LNCaP clone FGC (cell line): ENCODE results near the gene CAMKK2.
A peak's percentile ranks its signal among the peaks of the same experiment; 100 is the strongest.
"Not testable (repeated sequence)": the region's sequence is repeated elsewhere in the genome, so short reads cannot be mapped to it uniquely, and the experiment has no call there.

Source experiments
- DNase-seq: peaks from one replicate; pipeline ENCODE4 v3.0.0-alpha.2; 2011; ENCODE audit warnings: low read depth
- H3K4me3 ChIP-seq: 2 replicates; pipeline ENCODE4 v1.5.1; 2011; ENCODE audit warnings: mild to moderate bottlenecking, low read depth, low read length, control low read depth
- TF ChIP-seq, protein P1 (sequence below): IDR thresholded peaks from 2 replicates; pipeline ENCODE4 v1.5.1; 2012; ENCODE audit warnings: mild to moderate bottlenecking; ENCODE audit not compliant: control insufficient read depth, insufficient read depth; ENCODE audit errors: extremely low read depth

The CAMKK2 gene

DNA sequence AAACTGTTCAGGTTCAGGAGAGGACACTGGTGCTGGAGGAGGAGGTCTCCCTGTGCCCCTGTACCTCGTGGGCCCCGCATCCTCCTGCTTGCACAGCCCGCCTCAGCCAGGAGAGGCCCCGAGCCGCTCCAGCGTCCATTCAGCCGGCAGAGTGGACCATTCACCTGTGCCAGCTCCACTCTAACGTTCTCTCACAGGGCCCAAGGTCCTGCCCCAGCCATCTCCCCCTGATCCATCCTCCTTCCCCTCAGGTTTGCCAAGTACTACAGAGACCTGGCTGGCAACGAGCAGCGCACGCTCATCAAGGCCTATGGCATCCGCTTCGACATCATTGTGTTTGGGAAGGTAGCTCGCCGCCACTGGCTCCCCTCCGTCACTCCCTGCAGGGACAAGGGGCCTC is 64.3 kb downstream of the CAMKK2 start:
- TF ChIP-seq, protein P1, sequence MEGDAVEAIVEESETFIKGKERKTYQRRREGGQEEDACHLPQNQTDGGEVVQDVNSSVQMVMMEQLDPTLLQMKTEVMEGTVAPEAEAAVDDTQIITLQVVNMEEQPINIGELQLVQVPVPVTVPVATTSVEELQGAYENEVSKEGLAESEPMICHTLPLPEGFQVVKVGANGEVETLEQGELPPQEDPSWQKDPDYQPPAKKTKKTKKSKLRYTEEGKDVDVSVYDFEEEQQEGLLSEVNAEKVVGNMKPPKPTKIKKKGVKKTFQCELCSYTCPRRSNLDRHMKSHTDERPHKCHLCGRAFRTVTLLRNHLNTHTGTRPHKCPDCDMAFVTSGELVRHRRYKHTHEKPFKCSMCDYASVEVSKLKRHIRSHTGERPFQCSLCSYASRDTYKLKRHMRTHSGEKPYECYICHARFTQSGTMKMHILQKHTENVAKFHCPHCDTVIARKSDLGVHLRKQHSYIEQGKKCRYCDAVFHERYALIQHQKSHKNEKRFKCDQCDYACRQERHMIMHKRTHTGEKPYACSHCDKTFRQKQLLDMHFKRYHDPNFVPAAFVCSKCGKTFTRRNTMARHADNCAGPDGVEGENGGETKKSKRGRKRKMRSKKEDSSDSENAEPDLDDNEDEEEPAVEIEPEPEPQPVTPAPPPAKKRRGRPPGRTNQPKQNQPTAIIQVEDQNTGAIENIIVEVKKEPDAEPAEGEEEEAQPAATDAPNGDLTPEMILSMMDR: no peak
- no peak overlapping the region for H3K4me3 ChIP-seq
- DNase-seq: no peak

DNA sequence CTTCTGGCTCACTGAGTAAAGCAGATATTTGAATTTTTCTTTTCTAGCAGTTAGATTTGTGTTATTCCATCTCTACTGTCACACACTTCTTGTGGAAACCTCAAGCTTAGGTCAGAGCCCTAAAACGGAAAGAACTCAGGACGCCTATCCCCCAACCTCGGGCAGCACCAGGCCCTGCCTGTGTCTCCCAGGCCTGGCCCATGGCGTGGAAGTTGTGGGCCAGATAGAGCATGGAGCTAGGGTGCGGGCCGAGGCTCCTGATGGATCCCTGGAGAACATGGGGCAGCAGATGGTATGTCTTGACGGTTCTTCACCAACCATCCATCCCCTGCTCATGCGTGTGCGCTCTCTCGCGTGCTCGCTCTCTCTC is 66.0 kb downstream of the CAMKK2 start:
- TF ChIP-seq, protein P1: no peak
- no peak for DNase-seq
- no peak overlapping the region for H3K4me3 ChIP-seq

DNA sequence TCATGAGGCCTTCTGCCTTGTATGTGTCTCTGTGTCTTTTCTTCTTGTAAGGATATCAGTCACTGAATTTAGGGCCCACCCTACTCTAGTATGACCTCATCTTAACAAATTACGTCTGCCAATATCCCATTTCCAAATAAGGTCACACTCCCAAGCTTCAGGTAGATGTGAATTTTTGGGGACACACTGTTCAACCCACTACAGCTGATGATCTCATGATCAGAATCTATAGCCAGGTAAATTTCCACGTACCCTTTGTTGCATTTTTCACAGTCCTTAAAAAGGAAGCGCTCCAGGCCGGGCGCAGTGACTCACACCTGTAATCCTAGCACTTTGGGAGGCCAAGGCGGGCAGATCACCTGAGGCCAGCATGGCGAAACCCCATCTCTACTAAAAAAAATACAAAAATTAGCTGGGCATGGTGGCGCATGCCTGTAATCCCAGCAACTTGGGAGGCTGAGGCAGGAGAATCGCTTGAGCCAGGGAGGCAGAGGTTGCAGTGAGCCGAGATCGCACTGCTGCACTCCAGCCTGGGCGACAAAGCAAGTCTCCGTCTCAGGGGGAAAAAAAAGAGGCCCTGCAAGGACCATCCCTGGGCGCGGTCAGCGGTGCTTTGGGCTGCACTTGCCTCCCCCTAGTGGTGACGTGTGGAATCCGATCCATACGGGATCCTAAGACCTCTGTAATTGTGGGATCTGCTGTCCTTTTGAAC is 66.5 kb downstream of the CAMKK2 start:
- TF ChIP-seq, protein P1: peak; percentile 53
- H3K4me3 ChIP-seq, DNase-seq: not testable (repeated sequence)

DNA sequence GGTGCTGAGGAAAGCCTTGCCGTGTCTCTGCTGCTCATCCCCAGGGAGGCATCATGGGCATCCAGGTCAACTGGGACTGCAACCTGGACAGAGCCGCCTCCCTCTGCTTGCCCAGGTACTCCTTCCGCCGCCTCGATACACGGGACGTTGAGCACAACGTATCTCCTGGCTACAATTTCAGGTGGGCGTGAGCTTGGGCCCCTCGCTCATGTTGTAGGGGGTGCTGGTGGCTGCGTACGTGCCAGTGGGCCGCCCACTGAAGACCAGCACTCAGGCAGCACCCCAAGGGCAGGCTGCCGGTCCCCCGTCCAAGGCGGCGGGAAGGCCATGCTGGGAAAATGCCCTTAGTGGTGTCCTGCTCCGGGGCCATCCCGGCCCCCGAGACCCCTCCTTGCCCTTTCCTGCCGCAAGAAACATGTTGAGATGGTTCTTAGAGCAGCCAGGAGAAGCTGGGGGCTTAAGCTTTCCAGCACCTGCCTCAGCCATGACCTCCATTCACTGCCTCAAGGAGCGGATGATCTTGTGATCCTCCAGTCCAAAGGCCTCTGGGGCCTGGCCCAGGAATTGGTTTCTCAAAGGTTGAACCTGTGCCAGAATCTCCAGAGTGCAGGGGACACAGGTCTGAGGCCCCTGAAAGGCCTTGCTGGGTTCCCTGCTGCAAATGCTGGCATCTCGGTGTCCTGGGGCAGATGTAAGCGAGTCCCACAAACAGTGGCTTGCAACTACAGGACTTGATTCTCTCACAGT is 67.4 kb downstream of the CAMKK2 start:
- H3K4me3 ChIP-seq: no peak overlapping the region
- DNase-seq: no peak
- TF ChIP-seq, protein P1: no peak

DNA sequence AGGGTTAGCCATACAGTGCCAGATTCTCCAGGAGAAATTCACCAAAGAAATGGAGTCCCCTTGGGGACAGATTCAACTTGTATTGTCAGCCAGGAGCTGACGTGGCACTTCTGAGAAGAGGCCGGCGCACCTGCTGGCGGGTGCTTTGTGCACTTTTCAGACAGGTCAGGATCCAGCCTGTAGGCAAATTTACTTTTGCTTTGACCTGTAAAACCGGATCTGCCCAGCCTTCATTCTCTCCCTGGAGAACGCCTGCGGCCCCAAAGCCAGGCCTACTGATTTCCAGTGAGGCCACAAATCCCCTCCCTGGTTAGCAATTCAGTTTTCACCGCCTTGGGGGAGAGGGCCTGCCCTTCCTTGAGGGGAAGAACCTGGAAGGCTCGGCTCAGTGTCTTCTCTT is 69.2 kb downstream of the CAMKK2 start:
- TF ChIP-seq, protein P1: no peak
- no peak overlapping the region for H3K4me3 ChIP-seq
- peak; percentile 92 for DNase-seq

DNA sequence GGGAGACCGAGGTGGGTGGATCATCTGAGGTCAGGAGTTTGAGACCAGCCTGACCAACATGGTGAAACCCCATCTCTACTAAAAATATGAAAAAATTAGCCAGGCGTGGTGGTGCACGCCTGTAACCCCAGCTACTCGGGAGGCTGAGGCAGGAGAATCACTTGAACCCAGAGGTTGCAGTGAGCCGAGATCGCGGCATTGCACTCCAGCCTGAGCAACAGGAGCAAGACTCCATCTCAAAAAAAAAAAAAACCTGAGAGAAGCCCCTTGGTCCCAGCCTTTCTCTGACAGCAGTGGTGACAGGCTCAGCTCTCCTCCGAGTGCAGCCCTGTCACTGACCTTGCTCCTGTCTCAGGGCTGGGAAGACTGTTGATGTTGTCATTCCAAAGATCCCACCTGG is 69.6 kb downstream of the CAMKK2 start:
- H3K4me3 ChIP-seq, DNase-seq: not testable (repeated sequence)

DNA sequence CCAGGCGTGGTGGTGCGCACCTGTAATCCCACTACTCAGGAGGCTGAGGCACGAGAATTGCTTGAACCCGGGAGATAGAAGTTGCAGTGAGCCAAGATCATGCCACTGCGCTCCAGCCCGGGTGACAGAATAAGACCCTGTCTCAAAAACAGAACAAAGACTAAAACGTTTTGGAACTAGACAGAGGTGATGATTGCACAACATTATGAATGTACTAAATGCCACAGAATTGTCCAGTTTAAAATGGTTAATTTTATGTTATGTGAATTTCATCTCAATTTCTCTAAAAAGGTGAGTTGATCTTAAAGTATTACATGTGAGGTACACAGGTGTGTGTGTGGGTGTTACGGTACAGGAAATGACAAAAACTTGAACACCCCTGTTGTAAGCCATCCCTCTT is 70.1 kb downstream of the CAMKK2 start:
- H3K4me3 ChIP-seq: no peak overlapping the region
- TF ChIP-seq, protein P1: no peak
- DNase-seq: no peak
